Hippocampal formation (tissue), 2 donors: ENCODE data around the gene ROPN1L.
A peak's percentile ranks its signal among the peaks of the same experiment; 100 is the strongest.
"Not testable (repeated sequence)": the region's sequence is repeated elsewhere in the genome, so short reads cannot be mapped to it uniquely, and the experiment has no call there.

Experiments used
- DNase-seq, 2 donors: peaks; one replicate each; lab custom pipeline; 2025; lab: John Stamatoyannopoulos, UW

ROPN1L gene

GRCh38 chr5:10441083-10441991 is at the start of gene ROPN1L:
TSS of gene ROPN1L (plus strand) at chr5:10441879. CDS start at chr5:10442168, 289 bp downstream.
- DNase-seq = peak; percentile 78 to 82

GRCh38 chr5:10392567-10393328 is 48.9 kb upstream of the ROPN1L start:
- not testable (repeated sequence) for DNase-seq

GRCh38 chr5:10393491-10393890 is 48.2 kb upstream of the ROPN1L start:
- DNase-seq = no peak

- no peak for DNase-seq
These were observed 45.1 kb upstream of the ROPN1L start for GRCh38 chr5:10396552-10396951.

GRCh38 chr5:10399839-10400238 is 41.8 kb upstream of the ROPN1L start:
- no peak for DNase-seq

- peak in 1 of 2 donors; percentile 55 for DNase-seq
These were observed 41.3 kb upstream of the ROPN1L start for GRCh38 chr5:10400411-10400810.

GRCh38 chr5:10400831-10401230 is 40.8 kb upstream of the ROPN1L start:
- DNase-seq = no peak

- no peak for DNase-seq
These were observed 40.2 kb upstream of the ROPN1L start for GRCh38 chr5:10401498-10401897.

- DNase-seq = no peak
These were observed 37.9 kb upstream of the ROPN1L start for GRCh38 chr5:10403829-10404228.

GRCh38 chr5:10406651-10407050 is 35.0 kb upstream of the ROPN1L start:
- no peak for DNase-seq

- DNase-seq = no peak
These were observed 32.2 kb upstream of the ROPN1L start for GRCh38 chr5:10409504-10409903.

- no peak for DNase-seq
These were observed 31.0 kb upstream of the ROPN1L start for GRCh38 chr5:10410662-10411061.

- DNase-seq = no peak
These were observed 30.3 kb upstream of the ROPN1L start for GRCh38 chr5:10411336-10411735.

GRCh38 chr5:10416868-10417267 is 24.8 kb upstream of the ROPN1L start:
- DNase-seq = no peak

GRCh38 chr5:10418654-10419345 is 22.9 kb upstream of the ROPN1L start:
- DNase-seq = no peak

GRCh38 chr5:10420468-10420867 is 21.2 kb upstream of the ROPN1L start:
- no peak for DNase-seq

GRCh38 chr5:10420932-10421331 is 20.7 kb upstream of the ROPN1L start:
- DNase-seq = no peak

- no peak for DNase-seq
These were observed 19.6 kb upstream of the ROPN1L start for GRCh38 chr5:10421896-10422691.

GRCh38 chr5:10423022-10423421 is 18.7 kb upstream of the ROPN1L start:
- DNase-seq = no peak

GRCh38 chr5:10424124-10424731 is 17.5 kb upstream of the ROPN1L start:
- peak; percentile 29 to 71 for DNase-seq

- DNase-seq = no peak
These were observed 14.5 kb upstream of the ROPN1L start for GRCh38 chr5:10427201-10427600.
